T-helper 2 cell treated with Interferon-gamma antibody and Interleukin-4, amounts not matched to agents 5 μg/mL and 100 μg/mL, for 36 hours (primary cell): ENCODE measurements around the gene PLN.

Experiments
- DNase-seq: peaks from one replicate; pipeline ENCODE4 v3.0.0; 2021; ENCODE audit warnings: low spot score
- H3K27ac Mint-ChIP-seq: one replicate; pipeline ENCODE4 v1.8.0; 2021; ENCODE audit warnings: mild to moderate bottlenecking, mixed read lengths
- H3K27me3 Mint-ChIP-seq: one replicate; pipeline ENCODE4 v1.8.0; 2021; ENCODE audit warnings: low read depth, mixed read lengths
- H3K36me3 Mint-ChIP-seq: one replicate; pipeline ENCODE4 v1.8.0; 2021; ENCODE audit warnings: low read depth, mixed read lengths
- H3K4me1 Mint-ChIP-seq: one replicate; pipeline ENCODE4 v1.8.0; 2021; ENCODE audit warnings: low read depth, mixed read lengths
- H3K4me3 Mint-ChIP-seq: one replicate; pipeline ENCODE4 v1.8.0; 2022; ENCODE audit warnings: mild to moderate bottlenecking, moderate library complexity, mixed read lengths
- H3K9me3 Mint-ChIP-seq: one replicate; pipeline ENCODE4 v1.8.0; 2021; ENCODE audit warnings: mixed read lengths

The PLN gene

DNA sequence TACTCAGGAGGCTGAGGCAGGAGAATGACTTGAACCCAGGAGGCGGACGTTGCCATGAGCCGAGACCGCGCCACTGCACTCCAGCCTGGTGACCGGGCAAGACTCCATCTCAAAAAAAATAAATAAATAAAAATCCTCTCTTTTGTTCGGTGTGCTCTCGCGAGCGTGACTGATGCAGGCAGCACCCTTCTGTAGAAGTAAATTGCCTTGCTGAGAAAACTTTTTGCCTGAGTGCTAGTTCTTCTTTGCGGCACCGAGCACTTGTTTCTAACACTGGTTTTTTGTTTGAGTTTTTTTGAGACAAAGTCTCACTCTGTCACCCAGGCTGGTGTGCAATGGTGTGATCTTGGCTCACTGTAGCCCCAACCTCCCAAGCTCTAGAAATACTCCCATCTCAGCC lies 30.5 kb downstream of the PLN start:
- H3K36me3 Mint-ChIP-seq = peaks cover 73% of the 10 kb centered on the region
- no peak overlapping the region for H3K27ac Mint-ChIP-seq
- DNase-seq = no peak
- H3K4me3 Mint-ChIP-seq = no peak overlapping the region
- no peaks in the 10 kb centered on the region for H3K27me3 Mint-ChIP-seq
- H3K9me3 Mint-ChIP-seq = peaks cover 56% of the 10 kb centered on the region
- H3K4me1 Mint-ChIP-seq = peaks cover 2% of the 10 kb centered on the region

DNA sequence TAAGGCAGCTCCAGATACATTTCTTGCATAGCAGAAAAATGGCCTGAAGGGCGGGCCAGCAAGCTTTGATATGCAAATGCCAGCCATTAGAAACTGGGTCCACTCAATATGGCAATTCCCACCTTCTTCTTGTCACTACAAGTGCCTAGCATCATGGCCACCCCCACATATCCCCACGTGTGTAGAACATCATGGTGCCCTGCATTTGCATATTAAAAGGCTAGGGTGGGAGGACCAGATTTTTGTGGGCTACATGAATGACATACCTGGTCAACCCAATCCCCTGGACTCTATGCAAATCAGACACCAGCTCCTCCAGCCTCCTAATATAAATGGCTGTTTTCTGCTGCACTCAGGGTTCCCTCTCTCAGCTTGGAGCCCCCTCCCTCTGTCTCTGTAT lies 31.7 kb downstream of the PLN start:
- peaks cover 2% of the 10 kb centered on the region for H3K4me1 Mint-ChIP-seq
- no peaks in the 10 kb centered on the region for H3K27me3 Mint-ChIP-seq
- H3K36me3 Mint-ChIP-seq = peaks cover 62% of the 10 kb centered on the region
- no peak overlapping the region for H3K27ac Mint-ChIP-seq
- no peak for DNase-seq
- peaks cover 46% of the 10 kb centered on the region for H3K9me3 Mint-ChIP-seq
- H3K4me3 Mint-ChIP-seq = no peak overlapping the region

DNA sequence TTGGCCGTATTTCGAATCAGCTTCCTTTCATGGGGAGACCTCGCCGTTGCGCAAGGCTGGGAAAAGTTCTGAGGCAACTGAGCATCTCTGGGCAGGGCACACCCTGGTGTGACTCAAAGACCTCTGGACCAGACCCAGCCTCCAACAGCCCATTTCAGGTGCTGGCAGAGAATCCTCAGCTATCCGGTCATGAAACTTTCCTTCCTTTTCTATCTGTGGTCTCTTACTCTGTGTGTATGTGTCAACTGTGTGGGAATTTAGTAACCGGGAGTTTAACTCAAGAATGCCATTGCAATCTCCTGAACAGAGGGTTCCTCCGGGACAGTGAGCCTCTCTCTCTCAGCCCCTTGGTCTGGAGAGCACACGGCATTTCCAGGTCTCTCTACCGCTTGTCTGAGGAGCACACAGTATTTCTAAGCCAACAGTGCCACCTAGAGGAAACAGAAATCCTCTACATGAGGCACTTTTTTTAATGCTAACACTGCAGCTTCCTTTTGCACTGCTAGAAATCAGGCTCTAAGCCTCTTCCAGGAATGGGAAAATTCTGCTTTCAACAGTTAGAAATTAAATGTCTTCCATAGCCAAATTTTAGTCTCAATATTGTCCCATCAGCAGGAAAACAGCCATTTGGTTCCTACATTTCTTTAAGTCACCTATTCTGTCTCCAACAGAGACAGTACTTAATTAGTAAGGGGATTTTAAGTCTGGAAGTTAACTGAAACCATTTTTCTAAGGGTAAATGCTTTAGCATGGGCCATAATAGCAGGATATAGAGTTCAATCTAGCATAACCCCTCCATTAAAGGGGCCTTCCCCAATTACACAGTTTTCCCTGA lies 32.7 kb downstream of the PLN start:
- H3K4me1 Mint-ChIP-seq = peaks cover 2% of the 10 kb centered on the region
- peaks cover 35% of the 10 kb centered on the region for H3K9me3 Mint-ChIP-seq
- no peak for DNase-seq
- peaks cover 52% of the 10 kb centered on the region for H3K36me3 Mint-ChIP-seq
- H3K27ac Mint-ChIP-seq = peak overlapping the region; percentile 71
- no peaks in the 10 kb centered on the region for H3K27me3 Mint-ChIP-seq
- no peak overlapping the region for H3K4me3 Mint-ChIP-seq

GRCh38 chr6:118581489-118581959 lies 33.4 kb downstream of the PLN start:
- Mint-ChIP-seq H3K4me1 (peaks cover 2% of the 10 kb centered on the region), H3K4me3 (no peak overlapping the region), H3K27ac (no peak overlapping the region), H3K9me3 (peaks cover 28% of the 10 kb centered on the region), H3K27me3 (no peaks in the 10 kb centered on the region), H3K36me3 (peaks cover 51% of the 10 kb centered on the region)
- DNase-seq = no peak

DNA sequence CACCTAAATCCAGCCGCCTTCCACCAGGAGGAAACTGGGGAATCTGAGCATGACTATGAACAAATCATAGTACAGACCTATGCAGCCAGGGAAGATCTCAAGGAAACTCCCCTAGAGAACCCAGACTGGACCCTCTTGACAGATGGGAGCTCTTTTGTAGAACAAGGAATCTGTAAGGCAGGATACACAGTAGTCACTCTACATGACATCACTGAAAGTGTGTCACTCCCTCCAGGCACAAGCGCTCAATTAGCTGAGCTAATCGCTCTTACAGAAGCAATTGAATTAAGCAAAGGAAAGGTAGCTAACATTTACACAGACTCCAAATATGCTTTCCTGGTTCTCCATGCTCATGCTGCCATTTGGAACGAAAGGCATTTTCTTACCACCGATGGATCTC lies 36.8 kb downstream of the PLN start:
- no peak overlapping the region for H3K4me3 Mint-ChIP-seq
- no peaks in the 10 kb centered on the region for H3K27me3 Mint-ChIP-seq
- H3K36me3 Mint-ChIP-seq = peaks cover 28% of the 10 kb centered on the region
- H3K27ac Mint-ChIP-seq = no peak overlapping the region
- DNase-seq = no peak
- H3K4me1 Mint-ChIP-seq = peaks cover 2% of the 10 kb centered on the region
- H3K9me3 Mint-ChIP-seq = peaks cover 9% of the 10 kb centered on the region

GRCh38 chr6:118586746-118587485 lies 38.8 kb downstream of the PLN start:
- no peak overlapping the region for H3K4me3 Mint-ChIP-seq
- no peaks in the 10 kb centered on the region for H3K27me3 Mint-ChIP-seq
- H3K27ac Mint-ChIP-seq = no peak overlapping the region
- H3K9me3 Mint-ChIP-seq = no peaks in the 10 kb centered on the region
- peaks cover under 1% of the 10 kb centered on the region for H3K4me1 Mint-ChIP-seq
- no peak for DNase-seq
- H3K36me3 Mint-ChIP-seq = peaks cover 16% of the 10 kb centered on the region

GRCh38 chr6:118588626-118589025 lies 40.5 kb downstream of the PLN start:
- H3K27me3 Mint-ChIP-seq = no peaks in the 10 kb centered on the region
- no peak overlapping the region for H3K27ac Mint-ChIP-seq
- H3K4me1 Mint-ChIP-seq = peaks cover 3% of the 10 kb centered on the region

DNA sequence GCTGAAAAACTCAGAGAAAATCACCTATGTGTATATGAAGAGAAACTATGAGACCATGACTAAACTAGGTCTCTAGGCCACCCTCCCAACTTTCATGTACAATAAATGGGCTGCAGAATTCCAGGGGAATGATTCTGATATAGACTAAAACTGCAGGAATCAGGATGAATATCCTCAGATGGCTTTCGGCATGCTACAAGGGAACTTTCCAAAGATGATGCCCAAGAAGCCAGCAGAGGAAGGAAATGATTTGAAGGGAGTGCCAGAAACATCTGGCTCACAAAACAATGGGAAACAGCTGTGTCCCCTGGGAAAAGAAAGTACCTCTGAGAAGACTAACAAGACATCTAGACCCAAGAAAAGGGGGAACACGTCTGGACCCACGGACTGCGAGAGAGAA lies 41.1 kb downstream of the PLN start:
- Mint-ChIP-seq H3K36me3 (peaks cover 21% of the 10 kb centered on the region), H3K27me3 (no peaks in the 10 kb centered on the region), H3K4me3 (no peak overlapping the region), H3K9me3 (no peaks in the 10 kb centered on the region), H3K27ac (no peak overlapping the region), H3K4me1 (peaks cover 3% of the 10 kb centered on the region)
- DNase-seq = no peak

More at GRCh38 chr6:118588626-118589025, 40.5 kb downstream of the PLN start:
- no peak for DNase-seq
- no peak overlapping the region for H3K4me3 Mint-ChIP-seq
- H3K36me3 Mint-ChIP-seq = peaks cover 17% of the 10 kb centered on the region
- H3K9me3 Mint-ChIP-seq = no peaks in the 10 kb centered on the region

DNA sequence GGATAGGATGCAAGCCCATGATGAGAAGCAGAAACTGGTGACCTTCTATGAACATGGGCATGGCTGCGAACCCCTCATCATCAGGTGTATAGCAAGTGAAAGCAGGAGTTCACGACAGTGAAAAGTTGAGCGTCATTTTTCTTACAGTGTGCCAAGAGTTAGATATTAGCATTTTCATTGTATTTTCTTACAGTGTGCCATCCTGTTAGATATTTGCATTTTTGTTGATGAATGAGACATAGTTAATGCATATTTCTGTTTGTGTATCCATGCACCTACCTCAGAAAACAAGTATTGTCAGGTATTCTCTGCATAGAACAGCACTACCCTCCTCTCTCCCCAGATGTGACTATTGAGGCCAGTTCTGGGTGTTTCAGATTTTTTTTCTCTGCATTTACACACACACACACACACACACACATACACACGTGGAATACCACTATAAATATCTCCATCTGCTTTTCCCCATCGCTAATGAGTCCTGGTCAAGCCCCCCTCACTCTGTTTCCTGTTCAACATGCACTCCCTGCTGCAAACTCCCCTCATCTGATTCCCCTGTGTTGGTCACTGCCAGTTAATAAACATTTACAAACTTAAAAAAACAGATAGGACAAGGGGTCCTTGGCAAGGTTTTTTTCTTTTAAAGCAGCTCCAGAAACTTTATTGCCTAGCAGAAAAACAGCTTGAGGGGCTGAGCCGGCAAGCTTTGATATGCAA lies 41.7 kb downstream of the PLN start:
- Mint-ChIP-seq H3K36me3 (peaks cover 21% of the 10 kb centered on the region), H3K4me1 (peaks cover 3% of the 10 kb centered on the region), H3K27me3 (no peaks in the 10 kb centered on the region), H3K27ac (no peak overlapping the region), H3K4me3 (no peak overlapping the region), H3K9me3 (no peaks in the 10 kb centered on the region)
- no peak for DNase-seq

DNA sequence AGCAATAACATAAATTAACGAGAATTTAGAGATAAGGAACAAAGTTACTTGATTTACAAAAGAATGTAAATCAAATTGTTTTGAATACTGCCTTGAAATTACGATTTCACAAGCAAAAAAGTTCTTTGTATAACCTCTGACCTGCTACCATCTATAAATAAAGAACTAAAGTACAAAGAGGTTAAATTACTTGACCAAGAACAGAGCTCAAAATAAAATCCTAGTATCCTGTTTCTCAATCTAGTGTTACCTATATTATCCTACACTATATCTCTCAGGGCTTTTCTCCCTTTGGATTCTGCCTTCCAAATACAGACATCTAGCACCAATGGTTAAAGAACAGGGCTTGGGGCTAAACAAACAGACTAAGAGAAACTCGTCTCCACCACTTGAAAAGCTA lies 43.8 kb downstream of the PLN start:
- no peak overlapping the region for H3K27ac Mint-ChIP-seq
- H3K36me3 Mint-ChIP-seq = peaks cover 21% of the 10 kb centered on the region
- no peak for DNase-seq
- H3K4me1 Mint-ChIP-seq = peaks cover 5% of the 10 kb centered on the region
- no peaks in the 10 kb centered on the region for H3K27me3 Mint-ChIP-seq
- no peaks in the 10 kb centered on the region for H3K9me3 Mint-ChIP-seq
- H3K4me3 Mint-ChIP-seq = no peak overlapping the region

DNA sequence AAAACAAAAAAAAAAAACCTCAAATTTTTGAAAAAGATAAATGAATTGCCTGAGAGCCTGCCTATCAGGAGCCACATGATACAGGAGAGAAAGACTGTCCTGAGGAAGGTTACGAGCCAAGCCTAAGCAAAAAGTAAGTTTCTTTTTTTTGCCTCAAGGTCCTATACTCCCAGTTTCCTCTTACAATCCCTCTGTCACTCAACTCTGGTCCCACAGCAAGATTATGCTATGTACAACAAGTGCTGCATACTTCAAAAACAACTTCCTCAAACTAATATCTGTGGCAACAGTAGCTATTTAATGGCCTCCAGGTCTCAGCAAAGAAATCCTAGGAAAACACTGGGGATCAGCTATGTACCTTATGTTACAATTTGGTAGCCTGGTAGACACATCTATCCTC lies 46.8 kb downstream of the PLN start:
- no peak for DNase-seq
- Mint-ChIP-seq H3K36me3 (peaks cover 31% of the 10 kb centered on the region), H3K27ac (no peak overlapping the region), H3K9me3 (no peaks in the 10 kb centered on the region), H3K27me3 (no peaks in the 10 kb centered on the region), H3K4me3 (no peak overlapping the region), H3K4me1 (peaks cover 7% of the 10 kb centered on the region)

DNA sequence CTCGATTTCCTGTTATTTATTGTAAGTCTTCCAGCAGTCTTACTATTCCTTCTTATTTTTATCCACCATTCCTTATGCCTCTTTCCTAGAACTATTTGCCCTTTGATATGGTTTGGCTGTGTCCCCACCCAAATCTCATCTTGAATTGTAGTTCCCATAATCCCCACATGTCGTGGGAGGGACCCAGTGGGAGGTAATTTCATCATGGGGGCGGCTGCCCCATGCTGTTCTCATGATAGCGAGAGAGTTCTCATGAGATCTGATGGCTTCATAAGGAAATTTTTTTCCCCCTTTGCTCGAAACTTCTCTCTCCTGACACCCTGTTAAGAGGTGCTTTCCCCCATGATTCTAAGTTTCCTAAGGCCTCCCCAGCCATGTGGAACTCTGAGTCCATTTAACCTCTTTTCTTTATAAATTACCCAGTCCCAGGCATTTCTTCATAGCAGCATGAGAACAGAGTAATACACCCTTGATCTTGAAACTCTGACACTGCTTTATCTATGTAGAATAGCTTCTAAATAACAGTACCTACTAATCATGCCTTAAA lies 48.8 kb downstream of the PLN start:
- Mint-ChIP-seq H3K9me3 (no peaks in the 10 kb centered on the region), H3K27me3 (no peaks in the 10 kb centered on the region), H3K36me3 (peaks cover 41% of the 10 kb centered on the region), H3K4me1 (peaks cover 7% of the 10 kb centered on the region), H3K4me3 (no peak overlapping the region), H3K27ac (no peak overlapping the region)
- DNase-seq = no peak

- H3K27ac Mint-ChIP-seq = no peak overlapping the region
- no peaks in the 10 kb centered on the region for H3K27me3 Mint-ChIP-seq
- H3K36me3 Mint-ChIP-seq = peaks cover 45% of the 10 kb centered on the region
- peaks cover 4% of the 10 kb centered on the region for H3K4me1 Mint-ChIP-seq
- no peaks in the 10 kb centered on the region for H3K9me3 Mint-ChIP-seq
- DNase-seq = no peak
- H3K4me3 Mint-ChIP-seq = no peak overlapping the region
Observed at GRCh38 chr6:118597636-118598035, 49.5 kb downstream of the PLN start.

- Mint-ChIP-seq H3K27ac (no peak overlapping the region), H3K36me3 (peaks cover 47% of the 10 kb centered on the region), H3K27me3 (no peaks in the 10 kb centered on the region), H3K4me1 (peaks cover 4% of the 10 kb centered on the region), H3K9me3 (peaks cover 2% of the 10 kb centered on the region), H3K4me3 (no peak overlapping the region)
- DNase-seq = no peak
Observed at GRCh38 chr6:118598324-118598723, 50.2 kb downstream of the PLN start.
